Anterior cingulate cortex (tissue), 58 donors: Measurements from ENCODE around the gene OR8G5.
"Not testable (repeated sequence)": the region's sequence is repeated elsewhere in the genome, so short reads cannot be mapped to it uniquely, and the experiment has no call there.

ENCODE experiments used
- DNase-seq, 58 donors: peaks; one replicate each; lab custom pipeline; 2025; lab: John Stamatoyannopoulos, UW

Gene OR8G5, protein sequence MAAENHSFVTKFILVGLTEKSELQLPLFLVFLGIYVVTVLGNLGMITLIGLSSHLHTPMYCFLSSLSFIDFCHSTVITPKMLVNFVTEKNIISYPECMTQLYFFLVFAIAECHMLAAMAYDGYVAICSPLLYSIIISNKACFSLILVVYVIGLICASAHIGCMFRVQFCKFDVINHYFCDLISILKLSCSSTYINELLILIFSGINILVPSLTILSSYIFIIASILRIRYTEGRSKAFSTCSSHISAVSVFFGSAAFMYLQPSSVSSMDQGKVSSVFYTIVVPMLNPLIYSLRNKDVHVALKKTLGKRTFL

DNA sequence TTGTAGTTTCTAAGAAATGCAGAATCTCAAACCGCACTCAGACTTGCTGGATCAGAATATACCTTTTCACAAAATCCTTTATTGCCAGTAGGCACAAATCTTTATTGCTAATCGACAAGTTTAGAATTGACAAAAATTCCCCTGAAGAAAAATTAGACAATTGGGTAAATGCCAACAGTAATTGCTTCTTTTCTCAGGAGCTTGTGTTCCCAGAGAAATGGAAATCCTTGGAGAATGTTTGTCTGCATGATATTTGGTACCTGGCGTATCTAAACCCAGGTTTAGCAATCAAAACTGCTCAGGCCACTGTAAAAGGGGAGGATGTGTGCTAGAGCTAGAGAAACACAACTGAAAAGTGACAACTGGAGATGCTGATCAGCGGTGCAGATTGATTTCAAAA, at the start of gene OR8G5:
Gene OR8G5 (plus strand): TSS at position 301 of the 400 bp plus-strand sequence. CDS start 8,556 bp downstream, outside the sequence.
- DNase-seq = no peak

DNA sequence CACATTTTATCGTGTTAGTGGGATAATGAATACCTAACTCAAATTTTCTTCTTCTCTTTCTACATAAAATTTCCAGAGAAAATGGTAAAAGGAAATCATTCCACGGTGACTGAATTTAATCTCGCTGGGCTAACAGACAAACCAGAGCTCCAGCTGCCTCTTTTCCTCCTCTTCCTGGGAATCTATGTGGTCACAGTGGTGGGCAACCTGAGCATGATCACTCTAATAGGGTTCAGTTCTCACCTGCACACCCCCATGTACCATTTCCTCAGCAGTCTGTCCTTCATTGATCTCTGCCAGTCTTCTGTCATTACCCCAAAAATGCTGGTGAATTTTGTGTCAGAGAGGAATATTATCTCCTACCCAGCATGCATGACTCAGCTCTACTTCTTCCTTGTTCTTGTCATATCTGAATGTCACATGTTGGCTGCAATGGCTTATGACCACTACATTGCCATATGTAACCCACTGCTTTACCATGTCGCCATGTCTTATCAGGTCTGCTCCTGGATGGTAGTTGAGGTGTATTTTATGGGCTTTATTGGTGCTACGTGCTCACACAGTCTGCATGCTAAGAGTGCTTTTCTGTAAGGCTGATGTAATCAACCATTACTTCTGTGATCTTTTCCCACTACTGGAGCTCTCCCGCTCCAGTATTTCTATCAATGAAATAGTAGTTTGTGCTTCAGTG, 48.9 kb upstream of the OR8G5 start:
- DNase-seq = no peak

DNA sequence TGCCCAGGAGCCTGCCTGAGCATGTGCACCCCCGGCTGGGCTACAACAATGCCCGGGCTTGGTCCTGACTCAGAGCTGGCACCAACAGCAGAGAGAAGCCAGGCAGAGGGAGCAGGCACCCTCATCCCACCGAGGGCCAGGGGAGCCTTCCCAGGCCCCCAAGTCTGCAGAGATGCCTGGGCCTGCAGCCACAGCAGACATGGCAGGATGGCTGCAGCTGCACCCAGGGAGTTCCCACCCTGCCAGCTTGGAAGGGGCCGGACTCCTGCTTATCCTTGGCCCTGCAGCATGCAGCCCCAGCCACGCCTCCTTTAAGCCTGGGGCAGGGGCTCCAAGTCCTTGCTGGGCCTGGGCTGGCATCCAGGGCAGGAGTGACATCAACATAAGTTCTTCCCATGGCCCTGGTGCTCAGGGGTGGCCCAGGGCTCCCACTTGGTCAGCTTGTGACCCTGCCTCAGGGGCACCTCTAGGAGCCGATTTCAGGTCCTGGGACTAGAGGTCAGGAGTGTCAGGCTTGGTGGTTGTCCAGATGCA, 46.3 kb upstream of the OR8G5 start:
- no peak for DNase-seq

DNA sequence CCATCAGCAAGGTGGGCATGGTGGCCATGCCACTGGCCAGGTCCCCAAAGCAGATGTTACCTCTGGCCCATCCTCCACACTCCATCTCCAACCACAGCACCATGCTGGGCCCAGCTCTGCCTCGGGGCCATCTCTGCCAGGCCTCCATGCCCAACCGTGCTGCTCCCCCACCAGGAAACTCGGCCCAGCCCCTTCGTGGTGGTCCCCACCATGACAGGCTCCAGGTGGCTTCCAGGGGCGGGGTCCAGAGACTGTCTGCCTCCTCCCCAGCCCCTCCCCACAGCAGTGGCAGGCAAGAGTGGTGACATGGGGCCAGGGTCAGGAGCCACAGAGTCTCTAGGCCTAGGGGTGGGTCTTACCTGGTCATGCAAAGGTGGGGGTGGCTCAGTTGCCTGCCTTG, 45.8 kb upstream of the OR8G5 start:
- DNase-seq = no peak

DNA sequence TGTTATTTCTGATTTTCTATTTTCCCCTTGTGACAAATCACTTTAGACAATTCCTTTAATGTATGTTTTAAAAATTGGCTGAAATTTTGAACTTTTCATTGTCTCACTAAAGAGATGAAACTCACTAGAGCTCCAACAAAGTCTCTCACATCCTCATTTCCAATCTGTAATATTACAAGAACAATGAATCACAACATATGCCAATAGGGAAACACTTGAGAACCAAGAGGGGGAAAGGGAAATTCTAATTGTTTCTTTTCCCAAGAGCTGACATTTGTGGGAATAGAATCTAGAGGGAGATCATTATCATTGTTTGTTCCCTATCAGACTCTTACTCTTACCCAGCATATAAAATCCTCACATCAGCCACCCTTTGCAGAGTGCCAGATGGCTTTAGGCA, 44.9 kb upstream of the OR8G5 start:
- no peak for DNase-seq

DNA sequence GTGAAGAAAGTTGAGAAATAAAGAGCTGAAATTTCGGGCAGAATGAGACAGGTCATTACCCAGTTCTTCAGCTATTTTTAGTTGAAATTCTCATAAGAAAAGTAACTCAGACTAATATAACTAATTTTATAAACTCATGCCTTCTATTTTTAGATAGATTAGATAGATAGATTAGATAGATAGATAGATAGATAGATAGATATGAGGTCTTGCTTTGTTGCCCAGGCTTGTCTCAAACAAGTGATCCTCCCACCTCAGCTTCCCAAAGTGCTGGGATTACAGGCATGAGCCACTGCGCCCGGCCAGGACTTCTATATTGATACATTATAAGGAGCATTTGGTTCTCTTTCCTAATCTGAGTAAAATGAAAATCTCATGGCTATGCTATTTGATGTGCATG, 42.1 kb upstream of the OR8G5 start:
- DNase-seq = no peak

DNA sequence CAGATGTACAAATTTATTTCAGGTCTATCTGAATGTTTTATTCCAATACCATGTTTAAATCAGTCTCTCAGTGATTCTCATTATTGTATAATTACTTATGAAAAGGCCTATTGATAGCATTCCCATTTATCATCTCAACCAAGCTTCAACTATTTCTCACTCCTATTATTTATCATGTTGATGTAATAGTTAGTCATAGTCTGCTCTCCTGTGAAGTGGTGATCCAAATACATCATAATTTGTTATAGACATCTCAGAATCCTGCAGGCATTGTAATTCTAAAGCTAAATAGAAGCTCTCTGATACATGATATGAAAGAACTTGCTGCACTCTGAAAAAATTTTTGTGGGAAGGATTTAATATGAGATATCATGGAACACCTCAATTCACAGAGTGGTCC, 37.0 kb upstream of the OR8G5 start:
- no peak for DNase-seq

DNA sequence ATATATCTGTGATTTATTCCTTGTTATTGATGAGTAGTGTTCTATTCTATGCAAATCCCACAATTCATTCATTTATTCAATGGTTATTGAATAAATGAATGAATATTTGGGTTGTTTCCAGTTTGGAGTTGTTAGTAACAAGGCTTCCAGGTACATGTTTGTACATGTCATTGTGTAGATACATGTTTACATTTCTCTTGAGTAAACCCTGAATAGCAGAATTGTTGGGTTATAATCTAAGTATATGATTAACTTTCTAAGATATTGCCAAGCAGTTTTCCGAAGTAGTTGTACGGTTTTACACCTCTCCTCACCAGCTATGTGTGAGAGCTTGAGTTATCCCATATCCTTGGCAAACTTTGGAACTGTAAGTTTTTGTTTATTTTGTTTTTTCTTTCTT, 33.8 kb upstream of the OR8G5 start:
- DNase-seq = no peak

DNA sequence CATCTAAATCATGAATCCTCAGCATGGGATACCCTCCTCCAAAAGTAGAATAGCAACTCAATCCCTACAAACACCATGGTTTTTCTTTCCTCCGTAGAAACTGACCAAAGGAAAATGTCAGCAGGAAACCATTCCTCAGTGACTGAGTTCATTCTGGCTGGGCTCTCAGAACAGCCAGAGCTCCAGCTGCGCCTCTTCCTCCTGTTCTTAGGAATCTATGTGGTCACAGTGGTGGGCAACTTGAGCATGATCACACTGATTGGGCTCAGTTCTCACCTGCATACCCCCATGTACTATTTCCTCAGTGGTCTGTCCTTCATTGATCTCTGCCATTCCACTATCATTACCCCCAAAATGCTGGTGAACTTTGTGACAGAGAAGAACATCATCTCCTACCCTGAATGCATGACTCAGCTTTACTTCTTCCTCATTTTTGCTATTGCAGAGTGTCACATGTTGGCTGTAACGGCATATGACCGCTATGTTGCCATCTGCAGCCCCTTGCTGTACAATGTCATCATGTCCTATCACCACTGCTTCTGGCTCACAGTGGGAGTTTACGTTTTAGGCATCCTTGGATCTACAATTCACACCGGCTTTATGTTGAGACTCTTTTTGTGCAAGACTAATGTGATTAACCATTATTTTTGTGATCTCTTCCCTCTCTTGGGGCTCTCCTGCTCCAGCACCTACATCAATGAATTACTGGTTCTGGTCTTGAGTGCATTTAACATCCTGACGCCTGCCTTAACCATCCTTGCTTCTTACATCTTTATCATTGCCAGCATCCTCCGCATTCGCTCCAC, 31.4 kb upstream of the OR8G5 start:
- not testable (repeated sequence) for DNase-seq

DNA sequence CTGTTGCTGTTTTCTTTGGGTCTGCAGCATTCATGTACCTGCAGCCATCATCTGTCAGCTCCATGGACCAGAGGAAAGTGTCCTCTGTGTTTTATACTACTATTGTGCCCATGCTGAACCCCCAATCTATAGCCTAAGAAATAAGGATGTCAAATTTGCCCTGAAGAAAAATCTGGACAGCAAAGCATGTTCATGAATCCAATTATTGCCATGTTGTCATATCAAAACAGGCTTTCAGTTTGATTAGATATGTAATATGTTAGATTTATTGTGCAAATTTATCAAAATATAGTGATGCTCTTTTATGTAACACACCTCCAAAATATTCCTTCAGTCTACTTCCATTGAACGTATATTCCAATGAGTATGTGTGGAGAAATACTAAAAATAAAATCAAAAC, 30.7 kb upstream of the OR8G5 start:
- DNase-seq = no peak

DNA sequence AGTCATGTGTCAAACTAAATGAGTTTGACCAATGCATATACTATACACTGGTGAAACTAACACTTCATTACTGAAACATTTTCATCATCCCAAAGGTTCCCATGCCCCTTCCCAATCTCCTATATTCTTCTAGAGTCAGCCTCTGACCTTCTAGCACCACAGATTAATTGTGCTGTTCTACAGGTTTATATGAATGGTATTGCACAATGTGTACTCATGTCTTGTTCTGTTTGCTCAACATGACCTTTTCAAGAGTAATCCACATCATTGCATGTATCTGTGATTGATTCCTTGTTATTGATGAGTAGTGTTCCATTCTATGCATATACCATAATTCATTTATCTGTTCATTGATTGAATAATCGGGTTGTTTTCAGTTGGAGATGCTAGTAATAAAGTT, 22.8 kb upstream of the OR8G5 start:
- no peak for DNase-seq

DNA sequence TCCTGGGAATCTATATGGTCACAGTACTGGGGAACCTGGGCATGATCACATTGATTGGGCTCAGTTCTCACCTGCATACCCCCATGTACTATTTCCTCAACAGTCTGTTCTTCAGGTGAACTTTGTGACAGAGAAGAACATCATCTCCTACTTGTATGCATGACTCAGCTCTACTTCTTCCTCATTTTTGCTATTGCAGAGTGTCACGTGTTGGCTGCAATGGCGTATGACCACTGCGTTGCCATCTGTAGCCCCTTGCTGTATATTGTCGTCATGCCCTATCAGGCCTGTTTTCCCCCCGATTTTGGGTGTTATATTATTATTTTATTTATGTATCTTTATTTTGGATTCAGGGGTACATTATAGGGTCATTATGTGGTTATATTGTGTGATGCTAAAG, 17.7 kb upstream of the OR8G5 start:
- DNase-seq = no peak

DNA sequence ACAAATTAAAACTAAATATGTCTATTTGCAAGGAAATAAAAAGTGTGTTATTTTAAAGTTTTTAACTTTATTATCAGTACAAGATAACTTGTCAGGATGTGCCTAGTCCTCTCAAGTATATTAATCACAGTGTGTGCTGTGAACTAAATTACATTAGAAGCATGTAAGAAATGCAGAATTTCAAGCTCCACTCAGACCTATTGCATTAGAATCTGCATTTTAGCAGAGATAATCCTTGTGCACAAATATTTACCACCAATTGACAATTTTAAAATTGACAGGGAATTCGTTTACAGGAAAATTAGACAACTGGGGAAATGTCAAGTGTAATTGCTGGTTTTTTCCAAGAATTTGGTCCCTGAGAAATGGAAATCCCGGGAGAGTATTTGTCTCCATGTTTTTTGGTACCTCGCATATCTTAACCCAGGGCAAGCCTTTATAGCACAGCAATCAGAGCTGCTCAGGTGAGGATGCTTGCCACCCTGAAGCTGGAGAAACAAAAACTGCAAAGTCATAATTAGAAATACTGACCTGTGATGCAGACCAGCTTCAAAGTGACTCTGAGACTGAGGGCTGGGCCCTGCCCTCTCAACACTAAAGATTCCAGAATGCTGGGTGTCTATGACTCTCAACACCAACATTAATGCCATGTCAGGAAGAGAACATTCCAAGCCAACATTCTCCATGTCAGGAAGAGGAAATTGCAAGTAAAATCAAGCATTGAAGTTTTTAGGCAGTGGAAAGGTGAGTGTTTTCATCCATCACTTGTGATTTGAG, 15.4 kb upstream of the OR8G5 start, which contains the start of gene OR8G1:
Gene OR8G1 (plus strand): TSS at position 475 of the 777 bp plus-strand sequence. CDS start 8,581 bp downstream, outside the sequence.
- DNase-seq = no peak

DNA sequence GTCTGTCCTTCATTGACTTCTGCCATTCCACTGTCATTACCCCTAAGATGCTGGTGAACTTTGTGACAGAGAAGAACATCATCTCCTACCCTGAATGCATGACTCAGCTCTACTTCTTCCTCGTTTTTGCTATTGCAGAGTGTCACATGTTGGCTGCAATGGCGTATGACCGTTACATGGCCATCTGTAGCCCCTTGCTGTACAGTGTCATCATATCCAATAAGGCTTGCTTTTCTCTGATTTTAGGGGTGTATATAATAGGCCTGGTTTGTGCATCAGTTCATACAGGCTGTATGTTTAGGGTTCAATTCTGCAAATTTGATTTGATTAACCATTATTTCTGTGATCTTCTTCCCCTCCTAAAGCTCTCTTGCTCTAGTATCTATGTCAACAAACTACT, 6.3 kb upstream of the OR8G5 start:
- DNase-seq = not testable (repeated sequence)

DNA sequence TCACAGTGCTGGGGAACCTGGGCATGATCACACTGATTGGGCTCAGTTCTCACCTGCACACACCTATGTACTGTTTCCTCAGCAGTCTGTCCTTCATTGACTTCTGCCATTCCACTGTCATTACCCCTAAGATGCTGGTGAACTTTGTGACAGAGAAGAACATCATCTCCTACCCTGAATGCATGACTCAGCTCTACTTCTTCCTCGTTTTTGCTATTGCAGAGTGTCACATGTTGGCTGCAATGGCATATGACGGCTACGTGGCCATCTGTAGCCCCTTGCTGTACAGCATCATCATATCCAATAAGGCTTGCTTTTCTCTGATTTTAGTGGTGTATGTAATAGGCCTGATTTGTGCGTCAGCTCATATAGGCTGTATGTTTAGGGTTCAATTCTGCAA, 8.9 kb downstream of the OR8G5 start:
- DNase-seq = not testable (repeated sequence)

DNA sequence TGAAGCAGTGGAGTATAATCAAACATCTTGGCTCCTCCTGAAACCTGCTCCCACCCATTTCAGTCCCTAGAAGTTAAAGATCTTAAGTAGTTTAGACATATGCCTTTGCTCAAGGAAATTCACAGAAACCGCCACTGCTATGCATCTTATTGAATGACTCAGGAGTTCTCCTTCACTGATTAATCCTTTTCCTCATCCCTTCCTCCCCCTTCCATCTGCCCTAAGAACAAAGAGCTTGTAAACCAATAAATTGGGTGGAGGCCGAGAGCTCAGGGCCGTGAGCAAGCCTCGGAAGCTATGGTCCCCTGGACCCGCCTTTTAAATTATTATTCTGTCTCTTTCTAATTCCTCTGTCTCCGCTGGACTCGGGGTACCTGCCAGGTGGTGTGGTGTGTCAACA, 14.7 kb downstream of the OR8G5 start:
- DNase-seq = not testable (repeated sequence)

DNA sequence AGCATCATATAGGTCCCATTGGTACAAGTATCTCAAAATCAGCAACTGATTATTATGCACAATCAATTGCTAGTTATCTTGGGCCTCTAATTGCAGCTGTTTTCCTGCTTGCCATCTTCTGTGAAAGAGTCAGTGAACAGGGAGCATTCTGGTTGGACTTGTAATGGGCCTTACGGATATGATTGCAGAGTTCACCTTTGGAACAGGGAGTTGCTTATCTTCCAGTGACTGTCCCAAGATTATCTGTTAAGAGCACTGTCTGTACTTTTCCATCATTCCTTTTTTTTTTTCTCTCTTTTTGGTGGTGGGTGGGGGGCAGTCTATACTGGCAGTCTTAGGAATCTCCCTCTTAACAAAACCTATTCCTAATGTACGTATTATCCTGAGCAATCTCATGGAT, 17.8 kb downstream of the OR8G5 start:
- DNase-seq = no peak

DNA sequence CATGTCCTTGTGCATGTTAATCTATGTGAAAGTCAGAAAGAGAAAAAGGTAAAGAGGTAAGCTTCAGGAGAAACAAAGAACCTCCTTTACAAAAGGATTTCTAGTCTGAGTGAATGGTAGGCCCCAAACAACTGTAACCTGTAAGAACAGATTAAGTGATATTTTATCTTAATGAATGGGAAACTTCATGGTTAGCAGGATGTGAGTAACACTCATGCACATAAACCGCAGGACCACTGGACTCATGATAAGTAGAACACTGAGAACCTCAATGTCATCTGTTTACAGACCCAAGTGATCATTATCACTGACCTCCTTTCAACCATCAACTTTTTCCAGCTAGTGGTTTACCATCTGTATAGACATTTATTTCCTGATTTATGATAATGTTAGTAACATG, 19.9 kb downstream of the OR8G5 start:
- no peak for DNase-seq

DNA sequence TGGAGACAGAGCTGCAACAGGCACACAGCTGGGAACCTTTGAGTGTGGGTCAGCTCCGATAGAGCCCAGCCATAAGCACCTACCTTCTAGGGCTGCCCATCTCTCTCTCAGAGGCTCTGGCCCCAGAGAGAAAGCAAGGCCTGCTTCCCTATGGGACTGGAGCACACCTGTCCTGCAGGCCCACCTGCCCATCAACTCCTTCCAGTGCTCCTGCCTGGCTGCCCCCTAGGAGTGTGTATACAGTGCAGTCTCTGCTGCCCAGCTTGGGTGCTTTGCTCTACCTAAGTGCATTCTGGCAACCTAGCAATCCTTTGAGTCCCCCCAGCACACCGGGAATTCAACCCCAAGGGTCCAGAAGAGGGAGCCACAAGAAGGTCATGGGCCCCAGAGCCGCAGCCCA, 21.0 kb downstream of the OR8G5 start:
- no peak for DNase-seq

DNA sequence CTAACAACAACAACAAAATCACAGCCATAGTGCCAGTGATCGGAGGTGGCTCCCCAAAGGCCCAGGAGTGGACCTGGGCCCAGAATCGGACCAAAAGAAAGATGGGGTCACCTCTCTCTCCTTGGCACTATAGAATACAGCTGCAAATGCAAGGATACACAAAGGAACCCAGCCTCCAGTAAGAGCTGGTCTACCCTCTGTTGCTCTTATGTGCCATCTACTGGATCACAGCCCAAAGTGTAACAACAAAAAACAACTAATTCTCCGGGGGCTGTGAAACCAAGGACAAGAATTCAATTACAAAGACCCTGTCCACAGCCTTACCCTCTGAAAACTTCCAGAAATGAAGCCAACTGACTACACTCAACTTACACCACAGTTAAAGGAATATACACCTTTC, 21.6 kb downstream of the OR8G5 start:
- DNase-seq = no peak
